ENCODE results near the gene STC2. TPM values are rescaled to one million over a fixed set of nuclear protein-coding genes. Genes with fewer than 3 reads are reported as not detected.

STC2 gene
- total RNA-seq, 1 experiment from 2014 or later, result 60.4 TPM

- CTCF ChIA-PET, result interaction anchor here (0.7 to 4.5 kb wide), 13 partner anchors 9 to 322 kb away, joined by 3 to 26 read pairs (median 6); partner anchors contain the start of genes BOD1 and STC2
- intact Hi-C loops (cut with micrococcal nuclease; ENCODE audit: unreplicated experiment), result loop anchor here (1.0 to 5.0 kb wide), 5 partner anchors 38 to 1023 kb away; partner anchors contain the start of gene BOD1
- TF ChIP-seq CTCF (IDR thresholded peaks at IDR 0.05; ENCODE audit: unreplicated experiment), result peak; percentile 93
- Mint-ChIP-seq H3K27me3 (ENCODE audit: unreplicated experiment) (peaks cover 52% of the 10 kb centered on the region), H3K4me1 (ENCODE audit: low read depth, unreplicated experiment) (peaks cover 11% of the 10 kb centered on the region), H3K27ac (ENCODE audit: unreplicated experiment) (peak overlapping the region; percentile 40), H3K4me3 (ENCODE audit: low read depth, unreplicated experiment) (peak overlapping the region; percentile 20), H3K9me3 (ENCODE audit: low read depth, unreplicated experiment) (no peaks in the 10 kb centered on the region), H3K36me3 (ENCODE audit: insufficient read depth, unreplicated experiment) (no peaks in the 10 kb centered on the region)
- BruUV-seq (replicated peaks), result no TSS peak
- peak; percentile 87 for DNase-seq
Observed at GRCh38 chr5:173293817-173294672, 34.2 kb downstream of the STC2 start.

GRCh38 chr5:173291722-173292658 is 36.2 kb downstream of the STC2 start:
- no TSS peak for BruUV-seq (replicated peaks)
- H3K4me1 Mint-ChIP-seq (ENCODE audit: low read depth, unreplicated experiment), result peaks cover 11% of the 10 kb centered on the region
- no peak for TF ChIP-seq CTCF (IDR thresholded peaks at IDR 0.05; ENCODE audit: unreplicated experiment)
- H3K36me3 Mint-ChIP-seq (ENCODE audit: insufficient read depth, unreplicated experiment), result no peaks in the 10 kb centered on the region
- DNase-seq, result no peak
- CTCF ChIA-PET, result interaction anchor here (1.1 to 4.5 kb wide), 3 partner anchors 11 to 324 kb away, joined by 5 to 24 read pairs (median 8); partner anchors contain the start of gene BOD1
- no peaks in the 10 kb centered on the region for H3K9me3 Mint-ChIP-seq (ENCODE audit: low read depth, unreplicated experiment)
- H3K27me3 Mint-ChIP-seq (ENCODE audit: unreplicated experiment), result peaks cover 71% of the 10 kb centered on the region
- no peak overlapping the region for H3K27ac Mint-ChIP-seq (ENCODE audit: unreplicated experiment)
- intact Hi-C loops (cut with micrococcal nuclease; ENCODE audit: unreplicated experiment), result loop anchor here (5.0 kb wide), 1 partner anchor 1025 kb away; no protein-coding TSS in a partner anchor
- H3K4me3 Mint-ChIP-seq (ENCODE audit: low read depth, unreplicated experiment), result no peak overlapping the region

- Mint-ChIP-seq H3K27ac (ENCODE audit: unreplicated experiment) (no peak overlapping the region), H3K36me3 (ENCODE audit: insufficient read depth, unreplicated experiment) (no peaks in the 10 kb centered on the region), H3K4me3 (ENCODE audit: low read depth, unreplicated experiment) (no peak overlapping the region), H3K9me3 (ENCODE audit: low read depth, unreplicated experiment) (no peaks in the 10 kb centered on the region), H3K4me1 (ENCODE audit: low read depth, unreplicated experiment) (peaks cover 11% of the 10 kb centered on the region), H3K27me3 (ENCODE audit: unreplicated experiment) (peaks cover 85% of the 10 kb centered on the region)
- no peak for DNase-seq
- no TSS peak for BruUV-seq (replicated peaks)
- CTCF ChIA-PET, result no interaction called here
- TF ChIP-seq CTCF (IDR thresholded peaks at IDR 0.05; ENCODE audit: unreplicated experiment), result no peak
- intact Hi-C loops (cut with micrococcal nuclease; ENCODE audit: unreplicated experiment), result loop anchor here (5.0 kb wide), 1 partner anchor 1027 kb away; no protein-coding TSS in a partner anchor
Observed at GRCh38 chr5:173290477-173291131, 37.6 kb downstream of the STC2 start.

- no peak overlapping the region for H3K27ac Mint-ChIP-seq (ENCODE audit: unreplicated experiment)
- no peak overlapping the region for H3K4me3 Mint-ChIP-seq (ENCODE audit: low read depth, unreplicated experiment)
- H3K4me1 Mint-ChIP-seq (ENCODE audit: low read depth, unreplicated experiment), result peaks cover 8% of the 10 kb centered on the region
- CTCF ChIA-PET, result no interaction called here
- peaks cover 89% of the 10 kb centered on the region for H3K27me3 Mint-ChIP-seq (ENCODE audit: unreplicated experiment)
- H3K9me3 Mint-ChIP-seq (ENCODE audit: low read depth, unreplicated experiment), result no peaks in the 10 kb centered on the region
- intact Hi-C loops (cut with micrococcal nuclease; ENCODE audit: unreplicated experiment), result no loop called here
- no TSS peak for BruUV-seq (replicated peaks)
- no peak for TF ChIP-seq CTCF (IDR thresholded peaks at IDR 0.05; ENCODE audit: unreplicated experiment)
- no peak for DNase-seq
- no peaks in the 10 kb centered on the region for H3K36me3 Mint-ChIP-seq (ENCODE audit: insufficient read depth, unreplicated experiment)
Observed at GRCh38 chr5:173289372-173289771, 38.8 kb downstream of the STC2 start.

All from Calu3 (cell line).